H9 (cell line): ENCODE data around the gene ACAP1. TPM values are rescaled to one million over a fixed set of nuclear protein-coding genes. Genes with fewer than 3 reads are reported as not detected.

ENCODE experiments used
- DNase-seq: peaks from one replicate; pipeline ENCODE4 v3.0.0-alpha.2; 2017
- H2AFZ ChIP-seq: one replicate; pipeline ENCODE4 v1.6.1; 2013; ENCODE audit warnings: mild to moderate bottlenecking, low read length, control low read depth, moderate library complexity
- H2AK5ac ChIP-seq: 2 replicates; pipeline ENCODE4 v1.6.1; 2013; ENCODE audit warnings: low read length, control low read depth, mixed read lengths; ENCODE audit not compliant: insufficient read length
- H2BK120ac ChIP-seq: one replicate; pipeline ENCODE4 v1.6.1; 2013; ENCODE audit warnings: low read depth, mild to moderate bottlenecking, low read length, control low read depth, inconsistent platforms; ENCODE audit not compliant: poor library complexity, severe bottlenecking
- H2BK12ac ChIP-seq: 2 replicates; pipeline ENCODE4 v1.6.1; 2013; ENCODE audit warnings: low read length, control low read depth, mixed read lengths, low read depth; ENCODE audit not compliant: insufficient read length
- H2BK15ac ChIP-seq: 2 replicates; pipeline ENCODE4 v1.6.1; 2013; ENCODE audit warnings: low read depth, low read length, control low read depth
- H2BK20ac ChIP-seq: one replicate; pipeline ENCODE4 v1.6.1; 2013; ENCODE audit warnings: low read depth, mild to moderate bottlenecking, low read length, control low read depth, inconsistent platforms; ENCODE audit not compliant: poor library complexity, severe bottlenecking
- H2BK5ac ChIP-seq: 2 replicates; pipeline ENCODE4 v1.6.1; 2013; ENCODE audit warnings: low read length, control low read depth, mixed read lengths; ENCODE audit not compliant: insufficient read length
- H3K14ac ChIP-seq: 2 replicates; pipeline ENCODE4 v1.6.1; 2013; ENCODE audit warnings: low read length, control low read depth; ENCODE audit not compliant: insufficient read depth
- H3K18ac ChIP-seq: 2 replicates; pipeline ENCODE4 v1.6.1; 2013; ENCODE audit warnings: low read depth, mild to moderate bottlenecking, mixed read lengths, low read length, control low read depth; ENCODE audit not compliant: insufficient read length
- H3K23ac ChIP-seq: 2 replicates; pipeline ENCODE4 v1.6.1; 2013; ENCODE audit warnings: low read length, control low read depth, mixed read lengths, low read depth; ENCODE audit not compliant: insufficient read length
- H3K23me2 ChIP-seq: 2 replicates; pipeline ENCODE4 v1.6.1; 2013; ENCODE audit warnings: low read depth, mild to moderate bottlenecking, mixed read lengths, low read length, control low read depth; ENCODE audit not compliant: insufficient read length, poor library complexity, severe bottlenecking
- H3K27ac ChIP-seq: 2 replicates; pipeline ENCODE4 v1.5.1; 2013; ENCODE audit warnings: low read length, control low read depth, mixed read lengths, low read depth; ENCODE audit not compliant: insufficient read length
- H3K27me3 ChIP-seq: 2 replicates; pipeline ENCODE4 v1.6.1; 2013; ENCODE audit warnings: low read length, control low read depth, inconsistent platforms; ENCODE audit not compliant: insufficient read depth
- H3K4ac ChIP-seq: 2 replicates; pipeline ENCODE4 v1.6.1; 2013; ENCODE audit warnings: low read depth, mild to moderate bottlenecking, control low read depth, inconsistent platforms, low read length, moderate library complexity
- H3K4me1 ChIP-seq: 2 replicates; pipeline ENCODE4 v1.6.1; 2013; ENCODE audit warnings: low read length, control low read depth, inconsistent platforms; ENCODE audit not compliant: insufficient read depth
- H3K4me2 ChIP-seq: 2 replicates; pipeline ENCODE4 v1.6.1; 2013; ENCODE audit warnings: low read length, control low read depth, mixed read lengths; ENCODE audit not compliant: insufficient read length, insufficient read depth
- H3K56ac ChIP-seq: 2 replicates; pipeline ENCODE4 v1.6.1; 2013; ENCODE audit warnings: low read depth, mild to moderate bottlenecking, mixed read lengths, low read length, control low read depth; ENCODE audit not compliant: insufficient read length
- H3K79me1 ChIP-seq: 2 replicates; pipeline ENCODE4 v1.6.1; 2013; ENCODE audit warnings: low read depth, mild to moderate bottlenecking, moderate library complexity, low read length, control low read depth, inconsistent platforms; ENCODE audit not compliant: insufficient read depth, poor library complexity, severe bottlenecking
- H3K79me2 ChIP-seq: 2 replicates; pipeline ENCODE4 v1.6.1; 2013; ENCODE audit warnings: low read length, control low read depth, inconsistent platforms; ENCODE audit not compliant: insufficient read depth
- H3K9ac ChIP-seq: 2 replicates; pipeline ENCODE4 v1.6.1; 2013; ENCODE audit warnings: low read length, control low read depth, mixed read lengths; ENCODE audit not compliant: insufficient read length; ENCODE audit errors: extremely low read depth
- H3K9me3 ChIP-seq: one replicate; pipeline ENCODE4 v1.6.1; 2013; ENCODE audit warnings: low read depth, low read length, inconsistent platforms; ENCODE audit not compliant: control insufficient read depth
- H3T11ph ChIP-seq: one replicate; pipeline ENCODE4 v1.6.1; 2013; ENCODE audit warnings: mild to moderate bottlenecking, low read length, control low read depth, inconsistent platforms
- H4K20me1 ChIP-seq: one replicate; pipeline ENCODE4 v1.6.1; 2013; ENCODE audit not compliant: control insufficient read depth, insufficient read length, insufficient read depth
- H4K5ac ChIP-seq: 2 replicates; pipeline ENCODE4 v1.6.1; 2013; ENCODE audit warnings: low read depth, mild to moderate bottlenecking, mixed read lengths, low read length, control low read depth; ENCODE audit not compliant: insufficient read length
- H4K8ac ChIP-seq: replicated peaks from 2 replicates; pipeline ENCODE4 v1.6.1; 2013; ENCODE audit warnings: low read length, control low read depth, mixed read lengths, low read depth; ENCODE audit not compliant: insufficient read length
- H4K91ac ChIP-seq: 2 replicates; pipeline ENCODE4 v1.6.1; 2013; ENCODE audit warnings: low read depth, mild to moderate bottlenecking, moderate library complexity, mixed read lengths, low read length, control low read depth; ENCODE audit not compliant: insufficient read length
- H3K27ac Mint-ChIP-seq, 3 experiments: 2 replicates in 2 of 3; 3 replicates in 1 of 3; pipeline ENCODE4 v1.8.0; 2020 to 2021; ENCODE audit warnings: mixed read lengths in 3 of 3, mild to moderate bottlenecking in 1 of 3, moderate library complexity in 1 of 3
- H3K27me3 Mint-ChIP-seq: 2 replicates; pipeline ENCODE4 v1.8.0; 2021; ENCODE audit warnings: low read depth, mild to moderate bottlenecking, moderate library complexity, mixed read lengths
- H3K36me3 Mint-ChIP-seq, 3 experiments: 2 replicates in 2 of 3; 3 replicates in 1 of 3; pipeline ENCODE4 v1.8.0; 2020 to 2021; ENCODE audit warnings: low read depth in 3 of 3, mixed read lengths in 3 of 3; ENCODE audit not compliant: insufficient read depth in 1 of 3
- H3K4me1 Mint-ChIP-seq, 2 experiments: 2 replicates each; pipeline ENCODE4 v1.8.0; 2020; ENCODE audit warnings: mixed read lengths in 2 of 2
- H3K4me3 Mint-ChIP-seq, 2 experiments: 2 replicates in 1 of 2; 3 replicates in 1 of 2; pipeline ENCODE4 v1.8.0; 2020 to 2021; ENCODE audit warnings: mild to moderate bottlenecking in 2 of 2, mixed read lengths in 2 of 2, moderate library complexity in 1 of 2
- H3K9me3 Mint-ChIP-seq, 2 experiments: 2 replicates in 1 of 2; 3 replicates in 1 of 2; pipeline ENCODE4 v1.8.0; 2020; ENCODE audit warnings: mild to moderate bottlenecking in 2 of 2, mixed read lengths in 2 of 2, moderate library complexity in 1 of 2
- CTCF ChIP-seq: fragments of 200-600 bp; sonication (generic); conservative IDR thresholded peaks from 3 replicates; pipeline ENCODE4 v1.8.0; 2021; ENCODE audit warnings: antibody characterized with exemption, mild to moderate bottlenecking
- WGBS: extraction: QIAGEN DNeasy Blood & Tissue Kit; methylation state at CpG from one replicate; pipeline ENCODE4 v1.1.7; 2013; ENCODE audit warnings: missing lambda C conversion rate, low lambda C conversion rate, mixed read lengths; ENCODE audit not compliant: insufficient read length; ENCODE audit errors: extremely low coverage; 5-methylcytosine and 5-hydroxymethylcytosine counted together
- total RNA-seq: library from RNA; stranded (reverse); gene quantifications from 2 replicates; pipeline ENCODE4 v1.2.1, GENCODE V29; 2021

Gene ACAP1
- total RNA-seq, 1 experiment from 2014 or later = 18.2 TPM

- peaks cover 4% of the 10 kb centered on the region for H3K23me2 ChIP-seq
- H3K9me3 ChIP-seq = no peaks in the 10 kb centered on the region
- Mint-ChIP-seq H3K4me3 (peak overlapping the region in 1 of 2 experiments; percentile 38; a peak in 1 of 5 replicates), H3K9me3 (peaks cover 3% of the 10 kb centered on the region in 2 experiments; a peak in 3 of 5 replicates), H3K27ac (no peak overlapping the region), H3K4me1 (peaks cover 14 to 31% of the 10 kb centered on the region in 2 experiments), H3K36me3 (peaks cover 0 to 4% (median 3%) of the 10 kb centered on the region in 3 experiments; a peak in 3 of 7 replicates), H3K27me3 (peaks cover 56% of the 10 kb centered on the region)
- no peak overlapping the region for H3K4ac ChIP-seq
- no peak overlapping the region for H4K8ac ChIP-seq
- no peak overlapping the region for H3K27ac ChIP-seq
- no peak overlapping the region for H3K23ac ChIP-seq
- no peak overlapping the region for H2BK15ac ChIP-seq
- H2BK120ac ChIP-seq = no peak overlapping the region
- no peaks in the 10 kb centered on the region for H3K79me2 ChIP-seq
- H3K56ac ChIP-seq = no peak overlapping the region
- no peaks in the 10 kb centered on the region for H3K79me1 ChIP-seq
- H2BK5ac ChIP-seq = no peak overlapping the region
- no peaks in the 10 kb centered on the region for H4K20me1 ChIP-seq
- H4K91ac ChIP-seq = no peak overlapping the region
- no peak for TF ChIP-seq CTCF
- no peak overlapping the region for H2AFZ ChIP-seq
- H2AK5ac ChIP-seq = no peak overlapping the region
- H3K4me2 ChIP-seq = no peak overlapping the region
- H4K5ac ChIP-seq = no peak overlapping the region
- WGBS = no CpG with 5 or more reads among the region's 6 CpGs
- peaks cover 2% of the 10 kb centered on the region for H3K27me3 ChIP-seq
- DNase-seq = no peak
- no peak overlapping the region for H2BK20ac ChIP-seq
- H3K14ac ChIP-seq = no peak overlapping the region
- H2BK12ac ChIP-seq = no peak overlapping the region
- peaks cover 4% of the 10 kb centered on the region; the same call in 1 of the 2 replicates for H3K4me1 ChIP-seq
- no peak overlapping the region for H3T11ph ChIP-seq
- no peak overlapping the region for H3K18ac ChIP-seq
- no peak overlapping the region for H3K9ac ChIP-seq
Observed at GRCh38 chr17:7292729-7293128, 43.6 kb upstream of the ACAP1 start.
